Epithelial cell of esophagus (primary cell): ENCODE measurements around the gene SLC25A13.
"Not testable (repeated sequence)": the region's sequence is repeated elsewhere in the genome, so short reads cannot be mapped to it uniquely, and the experiment has no call there.

Experiments used
- DNase-seq: peaks from one replicate; pipeline ENCODE4 v3.0.0; 2010; ENCODE audit warnings: low read depth
- H3K4me3 ChIP-seq: 2 replicates; pipeline ENCODE4 v1.5.1; 2011; ENCODE audit warnings: mild to moderate bottlenecking, low read length, control low read depth
- CTCF ChIP-seq: IDR thresholded peaks from 2 replicates; pipeline ENCODE4 v1.5.1; 2011; ENCODE audit warnings: low read depth, mild to moderate bottlenecking, low read length, control low read depth, inconsistent platforms; ENCODE audit not compliant: insufficient read depth; ENCODE audit errors: missing control alignments

Gene SLC25A13

GRCh38 chr7:96331775-96332174 lies 9.9 kb upstream of the SLC25A13 start:
- no peak for TF ChIP-seq CTCF
- no peak for DNase-seq
- no peak overlapping the region for H3K4me3 ChIP-seq

- H3K4me3 ChIP-seq: no peak overlapping the region
- DNase-seq: peak; percentile 47
- no peak for TF ChIP-seq CTCF
Measured at GRCh38 chr7:96331233-96331632, 9.3 kb upstream of the SLC25A13 start.

- TF ChIP-seq CTCF: no peak
- peak; percentile 90 for DNase-seq
Measured at GRCh38 chr7:96330193-96330592, 8.3 kb upstream of the SLC25A13 start.

GRCh38 chr7:96329241-96329640 lies 7.3 kb upstream of the SLC25A13 start:
- no peak for DNase-seq
- no peak for TF ChIP-seq CTCF
- H3K4me3 ChIP-seq: no peak overlapping the region

More at GRCh38 chr7:96330193-96330592, 8.3 kb upstream of the SLC25A13 start:
- H3K4me3 ChIP-seq: no peak overlapping the region

- TF ChIP-seq CTCF: no peak
- no peak overlapping the region for H3K4me3 ChIP-seq
- DNase-seq: peak; percentile 79
Measured at GRCh38 chr7:96328016-96328415, 6.1 kb upstream of the SLC25A13 start.

GRCh38 chr7:96327429-96327828 lies 5.5 kb upstream of the SLC25A13 start:
- DNase-seq: peak; percentile 72
- no peak for TF ChIP-seq CTCF
- no peak overlapping the region for H3K4me3 ChIP-seq

GRCh38 chr7:96326752-96327151 lies 4.9 kb upstream of the SLC25A13 start:
- not testable (repeated sequence) for H3K4me3 ChIP-seq, DNase-seq
